Measurements from ENCODE around the gene GNAQ. TPM values are rescaled to one million over a fixed set of nuclear protein-coding genes. Genes with fewer than 3 reads are reported as not detected.

GNAQ gene
- total RNA-seq, 2 donors from 2014 or later: 57.1 to 68.1 TPM

- ATAC-seq (no peak), DNase-seq (no peak)
- H3K27me3 Mint-ChIP-seq: no peaks in the 10 kb centered on the region
- no peak overlapping the region for H3K27ac Mint-ChIP-seq
- peaks cover 2% of the 10 kb centered on the region for H3K36me3 Mint-ChIP-seq (ENCODE audit: low read depth)
- H3K9me3 ChIP-seq (ENCODE audit: control insufficient read depth, low read length, poor library complexity, severe bottlenecking): no peaks in the 10 kb centered on the region
- H3K4me3 Mint-ChIP-seq: no peak overlapping the region
- peaks cover 46% of the 10 kb centered on the region for H3K4me1 Mint-ChIP-seq
These were observed 123.3 kb downstream of the GNAQ start for GRCh38 chr9:77908293-77908692.

- Mint-ChIP-seq H3K36me3 (ENCODE audit: low read depth) (peaks cover 5% of the 10 kb centered on the region), H3K4me3 (no peak overlapping the region), H3K27ac (peak overlapping the region; percentile 24), H3K4me1 (peaks cover 48% of the 10 kb centered on the region), H3K27me3 (no peaks in the 10 kb centered on the region)
- no peak for DNase-seq
- H3K9me3 ChIP-seq (ENCODE audit: control insufficient read depth, low read length, poor library complexity, severe bottlenecking): no peaks in the 10 kb centered on the region
- ATAC-seq: no peak
These were observed 124.0 kb downstream of the GNAQ start for GRCh38 chr9:77907585-77907984.

- Mint-ChIP-seq H3K36me3 (ENCODE audit: low read depth) (peaks cover 5% of the 10 kb centered on the region), H3K4me1 (peaks cover 44% of the 10 kb centered on the region), H3K27me3 (no peaks in the 10 kb centered on the region), H3K4me3 (no peak overlapping the region), H3K27ac (peak overlapping the region; percentile 24)
- ATAC-seq (no peak), DNase-seq (no peak)
- no peaks in the 10 kb centered on the region for H3K9me3 ChIP-seq (ENCODE audit: control insufficient read depth, low read length, poor library complexity, severe bottlenecking)
These were observed 124.6 kb downstream of the GNAQ start for GRCh38 chr9:77906991-77907390.

- no peak overlapping the region for H3K27ac Mint-ChIP-seq
- H3K9me3 ChIP-seq (ENCODE audit: control insufficient read depth, low read length, poor library complexity, severe bottlenecking): no peaks in the 10 kb centered on the region
- no peak overlapping the region for H3K4me3 Mint-ChIP-seq
- H3K36me3 Mint-ChIP-seq (ENCODE audit: low read depth): peaks cover 13% of the 10 kb centered on the region
- ATAC-seq (no peak), DNase-seq (no peak)
- H3K27me3 Mint-ChIP-seq: no peaks in the 10 kb centered on the region
- peaks cover 31% of the 10 kb centered on the region for H3K4me1 Mint-ChIP-seq
These were observed 127.8 kb downstream of the GNAQ start for GRCh38 chr9:77903666-77904285.

- ATAC-seq: no peak
- H3K4me3 Mint-ChIP-seq: no peak overlapping the region
These were observed 129.8 kb downstream of the GNAQ start for GRCh38 chr9:77901771-77902170.

GRCh38 chr9:77901018-77901417 is 130.6 kb downstream of the GNAQ start:
- Mint-ChIP-seq H3K4me1 (peaks cover 26% of the 10 kb centered on the region), H3K36me3 (ENCODE audit: low read depth) (peaks cover 13% of the 10 kb centered on the region), H3K27me3 (no peaks in the 10 kb centered on the region), H3K4me3 (no peak overlapping the region), H3K27ac (no peak overlapping the region)
- H3K9me3 ChIP-seq (ENCODE audit: control insufficient read depth, low read length, poor library complexity, severe bottlenecking): no peaks in the 10 kb centered on the region
- ATAC-seq: no peak
- DNase-seq: no peak

More at GRCh38 chr9:77901771-77902170, 129.8 kb downstream of the GNAQ start:
- DNase-seq: no peak
- peaks cover 11% of the 10 kb centered on the region for H3K36me3 Mint-ChIP-seq (ENCODE audit: low read depth)
- peaks cover 24% of the 10 kb centered on the region for H3K4me1 Mint-ChIP-seq
- no peaks in the 10 kb centered on the region for H3K9me3 ChIP-seq (ENCODE audit: control insufficient read depth, low read length, poor library complexity, severe bottlenecking)
- H3K27ac Mint-ChIP-seq: no peak overlapping the region
- no peaks in the 10 kb centered on the region for H3K27me3 Mint-ChIP-seq

- no peak overlapping the region for H3K27ac Mint-ChIP-seq
- H3K4me1 Mint-ChIP-seq: peaks cover 23% of the 10 kb centered on the region
- DNase-seq: no peak
- peaks cover 13% of the 10 kb centered on the region for H3K36me3 Mint-ChIP-seq (ENCODE audit: low read depth)
- H3K9me3 ChIP-seq (ENCODE audit: control insufficient read depth, low read length, poor library complexity, severe bottlenecking): no peaks in the 10 kb centered on the region
- no peak overlapping the region for H3K4me3 Mint-ChIP-seq
- ATAC-seq: no peak
- no peaks in the 10 kb centered on the region for H3K27me3 Mint-ChIP-seq
These were observed 131.8 kb downstream of the GNAQ start for GRCh38 chr9:77899679-77900354.

GRCh38 chr9:77898864-77899263 is 132.7 kb downstream of the GNAQ start:
- peaks cover 13% of the 10 kb centered on the region for H3K36me3 Mint-ChIP-seq (ENCODE audit: low read depth)
- DNase-seq: no peak
- H3K27ac Mint-ChIP-seq: no peak overlapping the region
- no peak for ATAC-seq
- no peaks in the 10 kb centered on the region for H3K9me3 ChIP-seq (ENCODE audit: control insufficient read depth, low read length, poor library complexity, severe bottlenecking)
- no peak overlapping the region for H3K4me3 Mint-ChIP-seq
- peaks cover 24% of the 10 kb centered on the region for H3K4me1 Mint-ChIP-seq
- H3K27me3 Mint-ChIP-seq: no peaks in the 10 kb centered on the region

GRCh38 chr9:77896938-77897667 is 134.5 kb downstream of the GNAQ start:
- no peak for DNase-seq
- peaks cover 10% of the 10 kb centered on the region for H3K36me3 Mint-ChIP-seq (ENCODE audit: low read depth)
- H3K4me3 Mint-ChIP-seq: no peak overlapping the region
- peaks cover 32% of the 10 kb centered on the region for H3K4me1 Mint-ChIP-seq
- H3K27me3 Mint-ChIP-seq: no peaks in the 10 kb centered on the region
- H3K27ac Mint-ChIP-seq: peak overlapping the region; percentile 59
- no peaks in the 10 kb centered on the region for H3K9me3 ChIP-seq (ENCODE audit: control insufficient read depth, low read length, poor library complexity, severe bottlenecking)
- no peak for ATAC-seq

GRCh38 chr9:77896269-77896937 is 135.2 kb downstream of the GNAQ start:
- Mint-ChIP-seq H3K4me1 (peaks cover 33% of the 10 kb centered on the region), H3K4me3 (no peak overlapping the region), H3K27ac (peak overlapping the region; percentile 59), H3K36me3 (ENCODE audit: low read depth) (peaks cover 10% of the 10 kb centered on the region), H3K27me3 (no peaks in the 10 kb centered on the region)
- H3K9me3 ChIP-seq (ENCODE audit: control insufficient read depth, low read length, poor library complexity, severe bottlenecking): no peaks in the 10 kb centered on the region
- ATAC-seq (no peak), DNase-seq (no peak)

GRCh38 chr9:77893706-77894105 is 137.9 kb downstream of the GNAQ start:
- DNase-seq (no peak), ATAC-seq (no peak)
- no peak overlapping the region for H3K27ac Mint-ChIP-seq
- no peaks in the 10 kb centered on the region for H3K9me3 ChIP-seq (ENCODE audit: control insufficient read depth, low read length, poor library complexity, severe bottlenecking)
- no peak overlapping the region for H3K4me3 Mint-ChIP-seq
- H3K27me3 Mint-ChIP-seq: no peaks in the 10 kb centered on the region
- peaks cover 27% of the 10 kb centered on the region for H3K4me1 Mint-ChIP-seq
- peaks cover 4% of the 10 kb centered on the region for H3K36me3 Mint-ChIP-seq (ENCODE audit: low read depth)

- Mint-ChIP-seq H3K27ac (no peak overlapping the region), H3K4me3 (no peak overlapping the region), H3K36me3 (ENCODE audit: low read depth) (peaks cover 4% of the 10 kb centered on the region), H3K4me1 (peaks cover 27% of the 10 kb centered on the region), H3K27me3 (no peaks in the 10 kb centered on the region)
- DNase-seq (no peak), ATAC-seq (no peak)
- no peaks in the 10 kb centered on the region for H3K9me3 ChIP-seq (ENCODE audit: control insufficient read depth, low read length, poor library complexity, severe bottlenecking)
These were observed 138.6 kb downstream of the GNAQ start for GRCh38 chr9:77892955-77893514.

GRCh38 chr9:77892171-77892570 is 139.4 kb downstream of the GNAQ start:
- Mint-ChIP-seq H3K4me3 (no peak overlapping the region), H3K36me3 (ENCODE audit: low read depth) (peaks cover 4% of the 10 kb centered on the region), H3K27ac (peak overlapping the region; percentile 66), H3K27me3 (no peaks in the 10 kb centered on the region), H3K4me1 (peaks cover 27% of the 10 kb centered on the region)
- DNase-seq (no peak), ATAC-seq (no peak)
- H3K9me3 ChIP-seq (ENCODE audit: control insufficient read depth, low read length, poor library complexity, severe bottlenecking): no peaks in the 10 kb centered on the region

Measured in T-helper 17 cell (primary cell).